Stimulated activated memory B cell treated with anti-CD40 and anti-IgM and Interleukin-4, amounts not matched to agents 10 μg/mL and 1 μg/mL and 100 μg/mL, for 72 hours (primary cell): ENCODE data around the gene IRF9.

Experiments
- ATAC-seq: fragments of 150-1000 bp; cut with Tn5 transposase; 2 replicates; pipeline ENCODE4 v1.10.0; 2021
- H3K27ac Mint-ChIP-seq: one replicate; pipeline ENCODE4 v1.8.0; 2022; ENCODE audit warnings: mild to moderate bottlenecking, mixed read lengths
- H3K27me3 Mint-ChIP-seq: one replicate; pipeline ENCODE4 v1.8.0; 2022; ENCODE audit warnings: mixed read lengths
- H3K36me3 Mint-ChIP-seq: one replicate; pipeline ENCODE4 v1.8.0; 2022; ENCODE audit warnings: mixed read lengths
- H3K4me1 Mint-ChIP-seq: one replicate; pipeline ENCODE4 v1.8.0; 2022; ENCODE audit warnings: mixed read lengths
- H3K4me3 Mint-ChIP-seq: one replicate; pipeline ENCODE4 v1.8.0; 2022; ENCODE audit warnings: mild to moderate bottlenecking, moderate library complexity, mixed read lengths
- H3K9me3 Mint-ChIP-seq: one replicate; pipeline ENCODE4 v1.8.0; 2022; ENCODE audit warnings: mixed read lengths

IRF9 gene

GRCh38 chr14:24150993-24151392, 10.1 kb upstream of the IRF9 start:
- Mint-ChIP-seq H3K27ac (no peak overlapping the region), H3K36me3 (peaks cover 34% of the 10 kb centered on the region)

GRCh38 chr14:24151404-24152080, 9.5 kb upstream of the IRF9 start:
- peaks cover 31% of the 10 kb centered on the region for H3K4me1 Mint-ChIP-seq
- peaks cover 35% of the 10 kb centered on the region for H3K36me3 Mint-ChIP-seq
- no peaks in the 10 kb centered on the region for H3K9me3 Mint-ChIP-seq

More at GRCh38 chr14:24150993-24151392, 10.1 kb upstream of the IRF9 start:
- peaks cover 33% of the 10 kb centered on the region for H3K4me1 Mint-ChIP-seq
- H3K27me3 Mint-ChIP-seq = no peaks in the 10 kb centered on the region
- no peak for ATAC-seq
- no peaks in the 10 kb centered on the region for H3K9me3 Mint-ChIP-seq
- H3K4me3 Mint-ChIP-seq = no peak overlapping the region

GRCh38 chr14:24155100-24155499, 6.0 kb upstream of the IRF9 start:
- H3K27me3 Mint-ChIP-seq = no peaks in the 10 kb centered on the region

More at GRCh38 chr14:24151404-24152080, 9.5 kb upstream of the IRF9 start:
- no peak overlapping the region for H3K4me3 Mint-ChIP-seq
- no peak for ATAC-seq
- no peaks in the 10 kb centered on the region for H3K27me3 Mint-ChIP-seq
- no peak overlapping the region for H3K27ac Mint-ChIP-seq

GRCh38 chr14:24156840-24157239, 4.2 kb upstream of the IRF9 start:
- Mint-ChIP-seq H3K27me3 (no peaks in the 10 kb centered on the region), H3K27ac (no peak overlapping the region), H3K4me1 (peaks cover 17% of the 10 kb centered on the region), H3K36me3 (peaks cover 54% of the 10 kb centered on the region), H3K4me3 (no peak overlapping the region), H3K9me3 (no peaks in the 10 kb centered on the region)
- ATAC-seq = no peak

More at GRCh38 chr14:24155100-24155499, 6.0 kb upstream of the IRF9 start:
- no peak for ATAC-seq
- peak overlapping the region; percentile 43 for H3K27ac Mint-ChIP-seq
- H3K4me3 Mint-ChIP-seq = no peak overlapping the region
- no peaks in the 10 kb centered on the region for H3K9me3 Mint-ChIP-seq
- H3K36me3 Mint-ChIP-seq = peaks cover 55% of the 10 kb centered on the region
- H3K4me1 Mint-ChIP-seq = peaks cover 15% of the 10 kb centered on the region

- peaks cover 22% of the 10 kb centered on the region for H3K4me1 Mint-ChIP-seq
- peaks cover 59% of the 10 kb centered on the region for H3K36me3 Mint-ChIP-seq
- no peak overlapping the region for H3K4me3 Mint-ChIP-seq
- H3K27me3 Mint-ChIP-seq = no peaks in the 10 kb centered on the region
- ATAC-seq = no peak
- no peaks in the 10 kb centered on the region for H3K9me3 Mint-ChIP-seq
- no peak overlapping the region for H3K27ac Mint-ChIP-seq
Measured at GRCh38 chr14:24157331-24157730, 3.7 kb upstream of the IRF9 start.

- no peak for ATAC-seq
- Mint-ChIP-seq H3K36me3 (peaks cover 81% of the 10 kb centered on the region), H3K9me3 (no peaks in the 10 kb centered on the region), H3K4me3 (no peak overlapping the region), H3K27me3 (no peaks in the 10 kb centered on the region), H3K27ac (peak overlapping the region; percentile 90), H3K4me1 (peaks cover 46% of the 10 kb centered on the region)
Measured at GRCh38 chr14:24159777-24160498, 1.1 kb upstream of the IRF9 start.

- no peaks in the 10 kb centered on the region for H3K9me3 Mint-ChIP-seq
- H3K4me1 Mint-ChIP-seq = peaks cover 52% of the 10 kb centered on the region
- peaks cover 81% of the 10 kb centered on the region for H3K36me3 Mint-ChIP-seq
- no peaks in the 10 kb centered on the region for H3K27me3 Mint-ChIP-seq
- no peak for ATAC-seq
- no peak overlapping the region for H3K4me3 Mint-ChIP-seq
- peak overlapping the region; percentile 90 for H3K27ac Mint-ChIP-seq
Measured at GRCh38 chr14:24160499-24160849, 591 bp upstream of the IRF9 start.

DNA sequence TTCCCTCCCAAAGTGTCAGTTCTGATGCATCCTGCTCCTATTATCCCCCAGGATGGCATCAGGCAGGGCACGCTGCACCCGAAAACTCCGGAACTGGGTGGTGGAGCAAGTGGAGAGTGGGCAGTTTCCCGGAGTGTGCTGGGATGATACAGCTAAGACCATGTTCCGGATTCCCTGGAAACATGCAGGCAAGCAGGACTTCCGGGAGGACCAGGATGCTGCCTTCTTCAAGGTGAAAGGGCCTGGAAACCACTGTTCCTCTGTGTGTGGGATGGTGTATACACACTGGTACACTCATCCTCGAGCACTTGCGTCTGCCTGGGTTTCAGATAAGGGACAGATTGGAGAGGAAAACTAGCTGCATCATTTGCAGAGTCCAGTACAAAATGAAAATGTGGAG, 1.0 kb downstream of the IRF9 start:
- H3K27ac Mint-ChIP-seq = peak overlapping the region; percentile 90
- no peak for ATAC-seq
- no peaks in the 10 kb centered on the region for H3K9me3 Mint-ChIP-seq
- H3K36me3 Mint-ChIP-seq = peaks cover 84% of the 10 kb centered on the region
- no peaks in the 10 kb centered on the region for H3K27me3 Mint-ChIP-seq
- H3K4me1 Mint-ChIP-seq = peaks cover 57% of the 10 kb centered on the region
- peak overlapping the region; percentile 93 for H3K4me3 Mint-ChIP-seq

DNA sequence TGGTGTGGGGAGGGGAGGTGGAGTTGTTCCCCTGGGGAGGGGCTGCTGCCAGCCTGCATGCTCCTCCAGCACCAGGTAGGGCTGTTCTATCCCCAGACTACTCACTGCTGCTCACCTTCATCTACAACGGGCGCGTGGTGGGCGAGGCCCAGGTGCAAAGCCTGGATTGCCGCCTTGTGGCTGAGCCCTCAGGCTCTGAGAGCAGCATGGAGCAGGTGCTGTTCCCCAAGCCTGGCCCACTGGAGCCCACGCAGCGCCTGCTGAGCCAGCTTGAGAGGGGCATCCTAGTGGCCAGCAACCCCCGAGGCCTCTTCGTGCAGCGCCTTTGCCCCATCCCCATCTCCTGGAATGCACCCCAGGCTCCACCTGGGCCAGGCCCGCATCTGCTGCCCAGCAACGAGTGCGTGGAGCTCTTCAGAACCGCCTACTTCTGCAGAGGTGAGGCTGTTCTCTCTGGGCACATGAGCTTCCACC, 3.5 kb downstream of the IRF9 start:
- ATAC-seq = no peak
- Mint-ChIP-seq H3K4me3 (no peak overlapping the region), H3K36me3 (peaks cover 84% of the 10 kb centered on the region), H3K27ac (peak overlapping the region; percentile 24), H3K27me3 (no peaks in the 10 kb centered on the region), H3K9me3 (no peaks in the 10 kb centered on the region), H3K4me1 (peaks cover 57% of the 10 kb centered on the region)

GRCh38 chr14:24165785-24166184, 4.7 kb downstream of the IRF9 start:
- Mint-ChIP-seq H3K4me1 (peaks cover 45% of the 10 kb centered on the region), H3K27me3 (no peaks in the 10 kb centered on the region), H3K27ac (peak overlapping the region; percentile 36), H3K4me3 (no peak overlapping the region), H3K9me3 (no peaks in the 10 kb centered on the region), H3K36me3 (peaks cover 83% of the 10 kb centered on the region)
- ATAC-seq = no peak

- Mint-ChIP-seq H3K27me3 (no peaks in the 10 kb centered on the region), H3K4me3 (no peak overlapping the region), H3K9me3 (no peaks in the 10 kb centered on the region), H3K4me1 (peaks cover 46% of the 10 kb centered on the region), H3K36me3 (peaks cover 71% of the 10 kb centered on the region), H3K27ac (no peak overlapping the region)
- no peak for ATAC-seq
Measured at GRCh38 chr14:24167469-24168114, 6.5 kb downstream of the IRF9 start.

- peaks cover 14% of the 10 kb centered on the region for H3K4me1 Mint-ChIP-seq
Measured at GRCh38 chr14:24171422-24172260, 10.6 kb downstream of the IRF9 start, which contains the start of gene REC8. TSS of gene REC8 (plus strand) at chr14:24172080. CDS start at chr14:24172553, 473 bp downstream.

GRCh38 chr14:24172261-24172860, 11.3 kb downstream of the IRF9 start:
- Mint-ChIP-seq H3K27me3 (no peaks in the 10 kb centered on the region), H3K4me1 (peaks cover 14% of the 10 kb centered on the region), H3K4me3 (peak overlapping the region; percentile 90), H3K27ac (peak overlapping the region; percentile 91), H3K9me3 (no peaks in the 10 kb centered on the region), H3K36me3 (peaks cover 40% of the 10 kb centered on the region)
- no peak for ATAC-seq

More at GRCh38 chr14:24171422-24172260, 10.6 kb downstream of the IRF9 start, which contains the start of gene REC8:
- ATAC-seq = peak; percentile 93
- H3K4me3 Mint-ChIP-seq = peak within 1 kb of the TSS; percentile 90
- peak within 1 kb of the TSS; percentile 91 for H3K27ac Mint-ChIP-seq
- H3K9me3 Mint-ChIP-seq = no peaks in the 10 kb centered on the region
- H3K27me3 Mint-ChIP-seq = no peaks in the 10 kb centered on the region
- peaks cover 42% of the 10 kb centered on the region for H3K36me3 Mint-ChIP-seq

GRCh38 chr14:24172871-24173281, 11.8 kb downstream of the IRF9 start:
- H3K4me3 Mint-ChIP-seq = peak overlapping the region; percentile 55
- peaks cover 40% of the 10 kb centered on the region for H3K36me3 Mint-ChIP-seq
- no peaks in the 10 kb centered on the region for H3K27me3 Mint-ChIP-seq
- H3K9me3 Mint-ChIP-seq = no peaks in the 10 kb centered on the region
- no peak for ATAC-seq
- H3K4me1 Mint-ChIP-seq = peaks cover 14% of the 10 kb centered on the region
- H3K27ac Mint-ChIP-seq = peak overlapping the region; percentile 91
